IMR-90 (cell line): ENCODE results near the gene ZNF783. TPM values are rescaled to one million over a fixed set of nuclear protein-coding genes. Genes with fewer than 3 reads are reported as not detected.

Source experiments
- ATAC-seq: fragments of 200-7000 bp; cut with Tn5 transposase; 2 replicates; pipeline ENCODE4 v1.9.1; 2020; ENCODE audit warnings: low read depth, mild to moderate bottlenecking, moderate library complexity
- BruUV-seq: library from RNA; stranded (reverse); fragments of 400-500 nt; replicated peaks from 2 replicates; lab custom pipeline; 2021; lab: Mats Ljungman, UMichigan
- CTCF ChIA-PET: fragments of 300-600 bp; formaldehyde crosslinking; extraction: SDS; loops from one replicate; lab custom pipeline; 2021; ENCODE audit warnings: antibody characterized with exemption; lab: Yijun Ruan, JAX
- POLR2A ChIA-PET: fragments of 300-600 bp; sonication (Branson Sonifier 250); formaldehyde crosslinking; loops from one replicate; lab custom pipeline; 2022; ENCODE audit warnings: antibody characterized with exemption; ENCODE audit not compliant: unreplicated experiment; lab: Charles Lee
- DNase-seq: peaks from one replicate; pipeline ENCODE4 v3.0.0; 2013
- H2AFZ ChIP-seq: replicated peaks from 2 replicates; pipeline ENCODE3; 2013; ENCODE audit warnings: low read length, mild to moderate bottlenecking; ENCODE audit not compliant: poor library complexity
- H2AK5ac ChIP-seq: 2 replicates; pipeline ENCODE4 v1.6.1; 2013; ENCODE audit warnings: low read depth, low read length, inconsistent platforms
- H2AK9ac ChIP-seq: replicated peaks from 2 replicates; pipeline ENCODE3; 2013; ENCODE audit warnings: mild to moderate bottlenecking, low read depth, low read length, moderate library complexity; ENCODE audit not compliant: poor library complexity
- H2BK120ac ChIP-seq: 2 replicates; pipeline ENCODE4 v1.6.1; 2013; ENCODE audit warnings: low read depth, low read length, inconsistent platforms
- H2BK15ac ChIP-seq: 3 replicates; pipeline ENCODE4 v1.6.1; 2013; ENCODE audit warnings: low read depth, low read length, inconsistent platforms
- H2BK20ac ChIP-seq: 2 replicates; pipeline ENCODE4 v1.6.1; 2013; ENCODE audit warnings: low read depth, mild to moderate bottlenecking, inconsistent platforms, low read length, moderate library complexity
- H2BK5ac ChIP-seq: 2 replicates; pipeline ENCODE4 v1.6.1; 2013; ENCODE audit warnings: mild to moderate bottlenecking, low read depth, low read length, inconsistent platforms; ENCODE audit not compliant: poor library complexity, severe bottlenecking
- H3K14ac ChIP-seq: replicated peaks from 2 replicates; pipeline ENCODE4 v1.6.1; 2013; ENCODE audit warnings: low read depth, low read length, inconsistent platforms
- H3K18ac ChIP-seq: 2 replicates; pipeline ENCODE4 v1.6.1; 2013; ENCODE audit warnings: low read depth, low read length, control low read depth
- H3K23ac ChIP-seq: 2 replicates; pipeline ENCODE4 v1.6.1; 2013; ENCODE audit warnings: low read depth, low read length, inconsistent platforms
- H3K27ac ChIP-seq: 2 replicates; pipeline ENCODE4 v1.5.1; 2013; ENCODE audit warnings: mild to moderate bottlenecking, control low read depth, low read length; ENCODE audit not compliant: insufficient read depth
- H3K27me3 ChIP-seq: 2 replicates; pipeline ENCODE4 v1.6.1; 2013; ENCODE audit warnings: low read length; ENCODE audit not compliant: control insufficient read depth, insufficient read depth
- H3K36me3 ChIP-seq: 2 replicates; pipeline ENCODE4 v1.6.1; 2013; ENCODE audit warnings: low read length, mixed read lengths; ENCODE audit not compliant: control insufficient read depth, insufficient read depth
- H3K4ac ChIP-seq: 2 replicates; pipeline ENCODE4 v1.6.1; 2013; ENCODE audit warnings: low read depth, low read length, inconsistent platforms
- H3K4me1 ChIP-seq: 2 replicates; pipeline ENCODE4 v1.6.1; 2013; ENCODE audit warnings: low read length, mixed read lengths; ENCODE audit not compliant: control insufficient read depth, insufficient read depth
- H3K4me2 ChIP-seq: 2 replicates; pipeline ENCODE4 v1.6.1; 2013; ENCODE audit warnings: low read depth, mild to moderate bottlenecking, control low read depth, low read length, moderate library complexity
- H3K4me3 ChIP-seq: 2 replicates; pipeline ENCODE4 v1.5.1; 2013; ENCODE audit warnings: low read depth, mild to moderate bottlenecking, control low read depth, low read length, moderate library complexity; ENCODE audit not compliant: insufficient read depth
- H3K56ac ChIP-seq: 2 replicates; pipeline ENCODE4 v1.6.1; 2013; ENCODE audit warnings: low read length, inconsistent platforms; ENCODE audit not compliant: insufficient read depth; ENCODE audit errors: extremely low read depth
- H3K79me1 ChIP-seq, 2 experiments: 2 replicates each; pipeline ENCODE4 v1.6.1; 2013; ENCODE audit warnings: low read length in 2 of 2, inconsistent platforms in 1 of 2, low read depth in 1 of 2
- H3K9ac ChIP-seq: 2 replicates; pipeline ENCODE4 v1.6.1; 2013; ENCODE audit warnings: low read depth, low read length, control low read depth
- H3K9me1 ChIP-seq: 2 replicates; pipeline ENCODE4 v1.6.1; 2013; ENCODE audit warnings: low read length, inconsistent platforms; ENCODE audit not compliant: insufficient read depth
- H3K9me3 ChIP-seq: 2 replicates; pipeline ENCODE4 v1.6.1; 2013; ENCODE audit warnings: low read length; ENCODE audit not compliant: control insufficient read depth, insufficient read depth
- H4K20me1 ChIP-seq: 2 replicates; pipeline ENCODE4 v1.6.1; 2013; ENCODE audit warnings: low read length, inconsistent platforms; ENCODE audit not compliant: insufficient read depth
- H4K5ac ChIP-seq: 2 replicates; pipeline ENCODE4 v1.6.1; 2013; ENCODE audit warnings: mild to moderate bottlenecking, low read depth, low read length, control low read depth
- H4K8ac ChIP-seq, 2 experiments: 2 replicates each; pipeline ENCODE4 v1.6.1; 2013; ENCODE audit warnings: low read depth in 2 of 2, low read length in 2 of 2, control low read depth in 1 of 2, inconsistent platforms in 1 of 2
- H4K91ac ChIP-seq: 2 replicates; pipeline ENCODE4 v1.6.1; 2013; ENCODE audit warnings: low read depth, low read length, inconsistent platforms; ENCODE audit not compliant: insufficient read depth
- BHLHE40 ChIP-seq: fragments of 150-350 bp; IDR thresholded peaks from 2 replicates; pipeline ENCODE4 v1.6.1; 2016; ENCODE audit warnings: mild to moderate bottlenecking, low read depth, low read length
- CEBPB ChIP-seq: IDR thresholded peaks from 2 replicates; pipeline ENCODE4 v1.6.1; 2012; ENCODE audit warnings: low read depth, low read length, improper control_type of control experiment
- CHD1 ChIP-seq: IDR thresholded peaks from 2 replicates; pipeline ENCODE4 v1.6.1; 2012; ENCODE audit warnings: low read depth, low read length, improper control_type of control experiment
- FOS ChIP-seq: fragments of 150-350 bp; IDR thresholded peaks from 2 replicates; pipeline ENCODE4 v1.6.1; 2016; ENCODE audit warnings: low read depth, low read length
- MAFK ChIP-seq: IDR thresholded peaks from 2 replicates; pipeline ENCODE4 v1.6.1; 2012; ENCODE audit warnings: low read depth, low read length, improper control_type of control experiment
- MAZ ChIP-seq: IDR thresholded peaks from 2 replicates; pipeline ENCODE4 v1.6.1; 2012; ENCODE audit warnings: low read depth, mild to moderate bottlenecking, low read length, improper control_type of control experiment, moderate library complexity, borderline replicate concordance
- MXI1 ChIP-seq: IDR thresholded peaks from 2 replicates; pipeline ENCODE4 v1.6.1; 2012; ENCODE audit warnings: low read depth, mild to moderate bottlenecking, low read length, moderate library complexity, borderline replicate concordance
- NFE2L2 ChIP-seq: fragments of 150-350 bp; IDR thresholded peaks from 2 replicates; pipeline ENCODE4 v1.6.1; 2016; ENCODE audit warnings: low read depth, mild to moderate bottlenecking, low read length
- POLR2A ChIP-seq: IDR thresholded peaks from 2 replicates; pipeline ENCODE4 v1.6.1; 2012; ENCODE audit warnings: mild to moderate bottlenecking, low read depth, low read length
- RAD21 ChIP-seq: IDR thresholded peaks from 2 replicates; pipeline ENCODE4 v1.6.1; 2012; ENCODE audit warnings: low read length, improper control_type of control experiment
- RCOR1 ChIP-seq: IDR thresholded peaks from 2 replicates; pipeline ENCODE4 v1.6.1; 2012; ENCODE audit warnings: mild to moderate bottlenecking, low read length, improper control_type of control experiment; ENCODE audit not compliant: insufficient replicate concordance
- RFX5 ChIP-seq: IDR thresholded peaks from 2 replicates; pipeline ENCODE4 v1.8.0; 2012; ENCODE audit warnings: low read depth, mild to moderate bottlenecking, low read length, moderate library complexity
- SMC3 ChIP-seq: fragments of 150-350 bp; IDR thresholded peaks from 2 replicates; pipeline ENCODE4 v1.6.1; 2016; ENCODE audit warnings: low read depth, mild to moderate bottlenecking, antibody characterized with exemption, low read length, moderate library complexity
- WGBS, 2 experiments: methylation state at CpG; one replicate each; pipeline versions ENCODE4 v1.1.5 to v1.1.7; 2013; ENCODE audit warnings: missing lambda C conversion rate in 2 of 2; ENCODE audit not compliant: insufficient read length in 1 of 2; ENCODE audit errors: extremely low coverage in 2 of 2; 5-methylcytosine and 5-hydroxymethylcytosine counted together
- dilution Hi-C: fragments of 300-500 bp; cut with HindIII; formaldehyde crosslinking; loops from one replicate; pipeline ENCODE4 v1.14.3; 2018; ENCODE audit warnings: low sequenced_read_pairs; ENCODE audit not compliant: unreplicated experiment
- in situ Hi-C: fragments of 300-500 bp; cut with MboI; formaldehyde crosslinking; loops from 3 replicates; pipeline ENCODE4 v1.14.3; 2019; ENCODE audit warnings: low sequenced_read_pairs, inconsistent platforms, mixed read lengths
- intact Hi-C: fragments of 100-400 bp; cut with micrococcal nuclease; formaldehyde crosslinking; loops from 2 replicates; pipeline ENCODE4 v1.10.0; 2022
- polyA plus RNA-seq, 3 experiments: library from polyadenylated mRNA; depleted of rRNA; stranded (reverse); fragments of >200 nt; gene quantifications; 2 replicates each; pipeline ENCODE4 v1.2.3, GENCODE V29; 2012; ENCODE audit warnings: low replicate concordance in 1 of 3
- total RNA-seq: library from RNA; depleted of rRNA; stranded (reverse); fragments of >200 nt; gene quantifications from 2 replicates; pipeline ENCODE4 v1.2.3, GENCODE V29; 2012
- TF ChIP-seq, protein P1 (sequence below): fragments of 150-350 bp; IDR thresholded peaks from 2 replicates; pipeline ENCODE4 v1.6.1; 2016; ENCODE audit warnings: low read depth, mild to moderate bottlenecking, low read length, moderate library complexity, borderline replicate concordance
- TF ChIP-seq, protein P2 (sequence below): fragments of 150-350 bp; IDR thresholded peaks from 2 replicates; pipeline ENCODE4 v1.6.1; 2017; ENCODE audit warnings: mild to moderate bottlenecking, antibody characterized with exemption, low read length, low read depth
- TF ChIP-seq, protein P3 (sequence below): conservative IDR thresholded peaks from 2 replicates; pipeline ENCODE4 v1.5.1; 2012; ENCODE audit warnings: mild to moderate bottlenecking, low read depth, low read length, improper control_type of control experiment

ZNF783 gene
- total and polyA plus RNA-seq, 2 of the 4 experiments (the other 2 are of a cell fraction): 2.3 to 7.2 TPM

DNA sequence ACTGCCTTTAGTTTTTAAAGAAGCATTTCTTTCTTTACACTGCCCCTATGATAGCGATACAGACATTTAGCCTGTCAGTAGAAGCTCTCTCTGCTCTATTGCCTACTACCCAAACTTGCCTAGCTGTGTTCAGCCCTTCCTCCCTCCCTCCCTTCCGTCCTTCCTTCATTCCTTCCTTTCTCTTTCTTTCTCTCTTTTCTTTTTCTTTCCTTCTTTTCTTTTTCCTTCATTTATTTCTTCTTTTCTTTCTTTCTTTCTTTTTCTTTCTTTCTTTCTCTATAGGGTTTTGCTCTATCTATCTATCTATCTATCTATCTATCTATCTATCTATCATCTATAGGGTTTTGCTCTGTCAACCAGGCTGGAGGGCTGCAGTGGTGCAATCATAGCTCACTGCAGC, 29.6 kb upstream of the ZNF783 start:
- intact Hi-C loops: loop anchor here (5.0 kb wide), 1 partner anchor 35 kb away; the partner anchor contains the start of gene ZNF282
- Histone ChIP-seq H3K9ac (no peak overlapping the region), H3K18ac (peak overlapping the region; percentile 75; the same call in 1 of the 2 replicates), H3K79me1 (0 out of 4 replicates have a peak, but pooled peaks cover 0 to 3% of the 10 kb centered on the region in 2 experiments), H2BK20ac (peak overlapping the region; percentile 98), H4K20me1 (no peaks in the 10 kb centered on the region; the same call in 1 of the 2 replicates), H3K4me2 (no peak overlapping the region), H2AFZ (peak overlapping the region; percentile 13), H3K4ac (peak overlapping the region; percentile 98), H3K56ac (no peak overlapping the region), H3K4me1 (peaks cover 11% of the 10 kb centered on the region), H2BK5ac (peak overlapping the region; percentile 95), H4K8ac (peak overlapping the region; percentile 85 to 98; a peak in 3 of 4 replicates), H3K27ac (no peak overlapping the region; the same call in none of the 2 replicates), H3K27me3 (no peaks in the 10 kb centered on the region), H4K5ac (peak overlapping the region; percentile 88; the same call in 1 of the 2 replicates), H2AK9ac (peak overlapping the region; percentile 93), H2AK5ac (peak overlapping the region; percentile 91), H4K91ac (peak overlapping the region; percentile 95), H2BK120ac (peak overlapping the region; percentile 96), H3K9me1 (peaks cover 13% of the 10 kb centered on the region), H3K4me3 (no peak overlapping the region), H3K9me3 (no peaks in the 10 kb centered on the region), H3K23ac (peak overlapping the region; percentile 45; the same call in 1 of the 2 replicates), H3K36me3 (no peaks in the 10 kb centered on the region), H3K14ac (peak overlapping the region; percentile 76; the same call in 1 of the 2 replicates), H2BK15ac (peak overlapping the region; percentile 96; the same call in 2 of the 3 replicates)
- no peak for TF ChIP-seq POLR2A
- TF ChIP-seq CEBPB: no peak
- TF ChIP-seq RAD21: no peak
- no peak for TF ChIP-seq SMC3
- TF ChIP-seq RFX5: no peak
- no peak for TF ChIP-seq RCOR1
- no peak for TF ChIP-seq BHLHE40
- TF ChIP-seq, protein P1, sequence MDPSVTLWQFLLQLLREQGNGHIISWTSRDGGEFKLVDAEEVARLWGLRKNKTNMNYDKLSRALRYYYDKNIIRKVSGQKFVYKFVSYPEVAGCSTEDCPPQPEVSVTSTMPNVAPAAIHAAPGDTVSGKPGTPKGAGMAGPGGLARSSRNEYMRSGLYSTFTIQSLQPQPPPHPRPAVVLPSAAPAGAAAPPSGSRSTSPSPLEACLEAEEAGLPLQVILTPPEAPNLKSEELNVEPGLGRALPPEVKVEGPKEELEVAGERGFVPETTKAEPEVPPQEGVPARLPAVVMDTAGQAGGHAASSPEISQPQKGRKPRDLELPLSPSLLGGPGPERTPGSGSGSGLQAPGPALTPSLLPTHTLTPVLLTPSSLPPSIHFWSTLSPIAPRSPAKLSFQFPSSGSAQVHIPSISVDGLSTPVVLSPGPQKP: no peak
- no peak for TF ChIP-seq MAFK
- no peak for TF ChIP-seq FOS
- TF ChIP-seq MAZ: no peak
- TF ChIP-seq, protein P2, sequence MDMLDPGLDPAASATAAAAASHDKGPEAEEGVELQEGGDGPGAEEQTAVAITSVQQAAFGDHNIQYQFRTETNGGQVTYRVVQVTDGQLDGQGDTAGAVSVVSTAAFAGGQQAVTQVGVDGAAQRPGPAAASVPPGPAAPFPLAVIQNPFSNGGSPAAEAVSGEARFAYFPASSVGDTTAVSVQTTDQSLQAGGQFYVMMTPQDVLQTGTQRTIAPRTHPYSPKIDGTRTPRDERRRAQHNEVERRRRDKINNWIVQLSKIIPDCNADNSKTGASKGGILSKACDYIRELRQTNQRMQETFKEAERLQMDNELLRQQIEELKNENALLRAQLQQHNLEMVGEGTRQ: no peak
- no peak for TF ChIP-seq MXI1
- no peak for TF ChIP-seq NFE2L2
- TF ChIP-seq CHD1: no peak
- TF ChIP-seq, protein P3, sequence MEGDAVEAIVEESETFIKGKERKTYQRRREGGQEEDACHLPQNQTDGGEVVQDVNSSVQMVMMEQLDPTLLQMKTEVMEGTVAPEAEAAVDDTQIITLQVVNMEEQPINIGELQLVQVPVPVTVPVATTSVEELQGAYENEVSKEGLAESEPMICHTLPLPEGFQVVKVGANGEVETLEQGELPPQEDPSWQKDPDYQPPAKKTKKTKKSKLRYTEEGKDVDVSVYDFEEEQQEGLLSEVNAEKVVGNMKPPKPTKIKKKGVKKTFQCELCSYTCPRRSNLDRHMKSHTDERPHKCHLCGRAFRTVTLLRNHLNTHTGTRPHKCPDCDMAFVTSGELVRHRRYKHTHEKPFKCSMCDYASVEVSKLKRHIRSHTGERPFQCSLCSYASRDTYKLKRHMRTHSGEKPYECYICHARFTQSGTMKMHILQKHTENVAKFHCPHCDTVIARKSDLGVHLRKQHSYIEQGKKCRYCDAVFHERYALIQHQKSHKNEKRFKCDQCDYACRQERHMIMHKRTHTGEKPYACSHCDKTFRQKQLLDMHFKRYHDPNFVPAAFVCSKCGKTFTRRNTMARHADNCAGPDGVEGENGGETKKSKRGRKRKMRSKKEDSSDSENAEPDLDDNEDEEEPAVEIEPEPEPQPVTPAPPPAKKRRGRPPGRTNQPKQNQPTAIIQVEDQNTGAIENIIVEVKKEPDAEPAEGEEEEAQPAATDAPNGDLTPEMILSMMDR: no peak
- DNase-seq (no peak), ATAC-seq (no peak)
- dilution Hi-C loops: no loop called here
- BruUV-seq: no TSS peak
- in situ Hi-C loops: no loop called here
- WGBS, 2 experiments: 100% methylated on average over 1 of the region's 2 CpGs; no CpG with 5 or more reads in 1 of the 2 experiments
- CTCF ChIA-PET: no interaction called here
- POLR2A ChIA-PET: interaction anchor here (0.7 kb wide), 1 partner anchor 1995 kb away, joined by 9 read pairs; the partner anchor contains the start of gene ABCF2
